ENCODE measurements around the gene EIPR1. TPM values are rescaled to one million over a fixed set of nuclear protein-coding genes. Genes with fewer than 3 reads are reported as not detected.

EIPR1 gene
- total RNA-seq, 1 experiment from 2014 or later, result 40.4 TPM

- no peak overlapping the region for H3K4me2 ChIP-seq (ENCODE audit: low read depth, low read length, poor library complexity, severe bottlenecking)
- no peak overlapping the region for H3K27ac ChIP-seq (ENCODE audit: low read length)
- H3K27me3 ChIP-seq (ENCODE audit: low read length), result no peaks in the 10 kb centered on the region
- H3K9ac ChIP-seq (ENCODE audit: low read length), result no peak overlapping the region
- peaks cover 55% of the 10 kb centered on the region for H3K36me3 ChIP-seq (ENCODE audit: insufficient read depth, low read length)
- peaks cover 6% of the 10 kb centered on the region; the same call in 1 of the 2 replicates for H4K20me1 ChIP-seq (ENCODE audit: insufficient read depth, low read depth, low read length)
- H2AFZ ChIP-seq (ENCODE audit: low read length), result no peak overlapping the region
- no peak for DNase-seq
- H3K4me1 ChIP-seq (ENCODE audit: low read length), result no peaks in the 10 kb centered on the region
- no peak overlapping the region for H3K4me3 ChIP-seq (ENCODE audit: low read length)
- H3K9me3 ChIP-seq (ENCODE audit: low read length), result no peaks in the 10 kb centered on the region
- H3K9me2 ChIP-seq (replicated peaks; ENCODE audit: insufficient read depth, low read length), result no peaks in the 10 kb centered on the region
- peaks cover 82% of the 10 kb centered on the region for H3K79me2 ChIP-seq (ENCODE audit: low read length)
Measured at GRCh38 chr2:3396920-3397559, 19.4 kb upstream of the EIPR1 start.

- Histone ChIP-seq H3K9me2 (replicated peaks; ENCODE audit: insufficient read depth, low read length) (no peaks in the 10 kb centered on the region), H3K27ac (ENCODE audit: low read length) (no peak overlapping the region), H3K4me2 (ENCODE audit: low read depth, low read length, poor library complexity, severe bottlenecking) (no peak overlapping the region), H3K9me3 (ENCODE audit: low read length) (no peaks in the 10 kb centered on the region), H3K4me1 (ENCODE audit: low read length) (no peaks in the 10 kb centered on the region), H3K36me3 (ENCODE audit: insufficient read depth, low read length) (peaks cover 77% of the 10 kb centered on the region), H4K20me1 (ENCODE audit: insufficient read depth, low read depth, low read length) (no peaks in the 10 kb centered on the region), H3K4me3 (ENCODE audit: low read length) (no peak overlapping the region), H3K27me3 (ENCODE audit: low read length) (no peaks in the 10 kb centered on the region), H3K79me2 (ENCODE audit: low read length) (peaks cover 85% of the 10 kb centered on the region), H2AFZ (ENCODE audit: low read length) (no peak overlapping the region), H3K9ac (ENCODE audit: low read length) (no peak overlapping the region)
- DNase-seq, result no peak
Measured at GRCh38 chr2:3392216-3392615, 14.6 kb upstream of the EIPR1 start.

- DNase-seq, result no peak
- Histone ChIP-seq H3K4me2 (ENCODE audit: low read depth, low read length, poor library complexity, severe bottlenecking) (no peak overlapping the region), H3K9me2 (replicated peaks; ENCODE audit: insufficient read depth, low read length) (no peaks in the 10 kb centered on the region), H3K9ac (ENCODE audit: low read length) (no peak overlapping the region), H3K36me3 (ENCODE audit: insufficient read depth, low read length) (peaks cover 72% of the 10 kb centered on the region), H3K4me1 (ENCODE audit: low read length) (no peaks in the 10 kb centered on the region), H3K79me2 (ENCODE audit: low read length) (peaks cover 84% of the 10 kb centered on the region), H3K27me3 (ENCODE audit: low read length) (no peaks in the 10 kb centered on the region), H3K4me3 (ENCODE audit: low read length) (no peak overlapping the region), H3K9me3 (ENCODE audit: low read length) (no peaks in the 10 kb centered on the region), H3K27ac (ENCODE audit: low read length) (no peak overlapping the region), H2AFZ (ENCODE audit: low read length) (no peak overlapping the region), H4K20me1 (ENCODE audit: insufficient read depth, low read depth, low read length) (no peaks in the 10 kb centered on the region)
Measured at GRCh38 chr2:3390041-3390440, 12.4 kb upstream of the EIPR1 start.

GRCh38 chr2:3389193-3389592, 11.6 kb upstream of the EIPR1 start:
- Histone ChIP-seq H3K27ac (ENCODE audit: low read length) (no peak overlapping the region), H2AFZ (ENCODE audit: low read length) (no peak overlapping the region), H3K4me1 (ENCODE audit: low read length) (no peaks in the 10 kb centered on the region), H3K27me3 (ENCODE audit: low read length) (no peaks in the 10 kb centered on the region), H3K4me3 (ENCODE audit: low read length) (no peak overlapping the region), H3K79me2 (ENCODE audit: low read length) (peaks cover 83% of the 10 kb centered on the region), H3K9me2 (replicated peaks; ENCODE audit: insufficient read depth, low read length) (no peaks in the 10 kb centered on the region), H3K9me3 (ENCODE audit: low read length) (no peaks in the 10 kb centered on the region), H3K9ac (ENCODE audit: low read length) (no peak overlapping the region), H4K20me1 (ENCODE audit: insufficient read depth, low read depth, low read length) (no peaks in the 10 kb centered on the region), H3K36me3 (ENCODE audit: insufficient read depth, low read length) (peaks cover 68% of the 10 kb centered on the region), H3K4me2 (ENCODE audit: low read depth, low read length, poor library complexity, severe bottlenecking) (no peak overlapping the region)
- no peak for DNase-seq

- H3K27ac ChIP-seq (ENCODE audit: low read length), result no peak overlapping the region
- H3K27me3 ChIP-seq (ENCODE audit: low read length), result no peaks in the 10 kb centered on the region
- peaks cover 61% of the 10 kb centered on the region for H3K36me3 ChIP-seq (ENCODE audit: insufficient read depth, low read length)
- H3K9ac ChIP-seq (ENCODE audit: low read length), result no peak overlapping the region
- no peaks in the 10 kb centered on the region for H3K9me3 ChIP-seq (ENCODE audit: low read length)
- no peak for DNase-seq
- H3K4me2 ChIP-seq (ENCODE audit: low read depth, low read length, poor library complexity, severe bottlenecking), result no peak overlapping the region
- H3K4me3 ChIP-seq (ENCODE audit: low read length), result no peak overlapping the region
- peaks cover 81% of the 10 kb centered on the region for H3K79me2 ChIP-seq (ENCODE audit: low read length)
- H3K9me2 ChIP-seq (replicated peaks; ENCODE audit: insufficient read depth, low read length), result no peaks in the 10 kb centered on the region
- no peaks in the 10 kb centered on the region for H3K4me1 ChIP-seq (ENCODE audit: low read length)
- H2AFZ ChIP-seq (ENCODE audit: low read length), result no peak overlapping the region
- H4K20me1 ChIP-seq (ENCODE audit: insufficient read depth, low read depth, low read length), result no peaks in the 10 kb centered on the region
Measured at GRCh38 chr2:3388412-3388738, 10.8 kb upstream of the EIPR1 start.

GRCh38 chr2:3387644-3388411, 10.2 kb upstream of the EIPR1 start:
- no peak overlapping the region for H3K4me2 ChIP-seq (ENCODE audit: low read depth, low read length, poor library complexity, severe bottlenecking)
- no peak for DNase-seq
- H3K27ac ChIP-seq (ENCODE audit: low read length), result no peak overlapping the region
- H3K27me3 ChIP-seq (ENCODE audit: low read length), result no peaks in the 10 kb centered on the region
- H2AFZ ChIP-seq (ENCODE audit: low read length), result no peak overlapping the region
- peaks cover 80% of the 10 kb centered on the region for H3K79me2 ChIP-seq (ENCODE audit: low read length)
- H3K4me3 ChIP-seq (ENCODE audit: low read length), result no peak overlapping the region
- H3K9me3 ChIP-seq (ENCODE audit: low read length), result no peaks in the 10 kb centered on the region
- H3K4me1 ChIP-seq (ENCODE audit: low read length), result no peaks in the 10 kb centered on the region
- H4K20me1 ChIP-seq (ENCODE audit: insufficient read depth, low read depth, low read length), result no peaks in the 10 kb centered on the region
- H3K9ac ChIP-seq (ENCODE audit: low read length), result no peak overlapping the region
- H3K36me3 ChIP-seq (ENCODE audit: insufficient read depth, low read length), result peaks cover 56% of the 10 kb centered on the region
- no peaks in the 10 kb centered on the region for H3K9me2 ChIP-seq (replicated peaks; ENCODE audit: insufficient read depth, low read length)

- Histone ChIP-seq H3K79me2 (ENCODE audit: low read length) (peaks cover 78% of the 10 kb centered on the region), H3K9me3 (ENCODE audit: low read length) (no peaks in the 10 kb centered on the region), H3K27ac (ENCODE audit: low read length) (no peak overlapping the region), H3K9me2 (replicated peaks; ENCODE audit: insufficient read depth, low read length) (no peaks in the 10 kb centered on the region), H4K20me1 (ENCODE audit: insufficient read depth, low read depth, low read length) (no peaks in the 10 kb centered on the region), H3K27me3 (ENCODE audit: low read length) (no peaks in the 10 kb centered on the region), H3K4me1 (ENCODE audit: low read length) (no peaks in the 10 kb centered on the region), H3K36me3 (ENCODE audit: insufficient read depth, low read length) (peaks cover 52% of the 10 kb centered on the region), H3K4me3 (ENCODE audit: low read length) (no peak overlapping the region), H3K4me2 (ENCODE audit: low read depth, low read length, poor library complexity, severe bottlenecking) (no peak overlapping the region), H3K9ac (ENCODE audit: low read length) (no peak overlapping the region), H2AFZ (ENCODE audit: low read length) (no peak overlapping the region)
- DNase-seq, result no peak
Measured at GRCh38 chr2:3387011-3387410, 9.4 kb upstream of the EIPR1 start.

- Histone ChIP-seq H3K36me3 (ENCODE audit: insufficient read depth, low read length) (peaks cover 53% of the 10 kb centered on the region), H3K27ac (ENCODE audit: low read length) (no peak overlapping the region), H2AFZ (ENCODE audit: low read length) (no peak overlapping the region), H3K4me2 (ENCODE audit: low read depth, low read length, poor library complexity, severe bottlenecking) (no peak overlapping the region), H3K4me1 (ENCODE audit: low read length) (peaks cover 2% of the 10 kb centered on the region; the same call in 1 of the 2 replicates), H3K79me2 (ENCODE audit: low read length) (peaks cover 78% of the 10 kb centered on the region), H3K27me3 (ENCODE audit: low read length) (no peaks in the 10 kb centered on the region), H3K9me3 (ENCODE audit: low read length) (no peaks in the 10 kb centered on the region), H3K9me2 (replicated peaks; ENCODE audit: insufficient read depth, low read length) (no peaks in the 10 kb centered on the region), H3K9ac (ENCODE audit: low read length) (no peak overlapping the region), H3K4me3 (ENCODE audit: low read length) (no peak overlapping the region), H4K20me1 (ENCODE audit: insufficient read depth, low read depth, low read length) (no peaks in the 10 kb centered on the region)
- DNase-seq, result no peak
Measured at GRCh38 chr2:3386448-3386958, 8.9 kb upstream of the EIPR1 start.
